GM18951 (cell line): ENCODE data around the gene CLCN6.

Source experiments
- POLR2A ChIP-seq: IDR thresholded peaks from 4 replicates; pipeline ENCODE4 v1.6.1; 2011; ENCODE audit warnings: mild to moderate bottlenecking; ENCODE audit not compliant: insufficient read length, insufficient read depth; ENCODE audit errors: extremely low read depth
- in situ Hi-C: fragments of 300-500 bp; cut with MboI; formaldehyde crosslinking; loops from one replicate; pipeline ENCODE4 v1.12.0; 2022; ENCODE audit warnings: low sequenced_read_pairs, mixed read lengths, inconsistent platforms; ENCODE audit not compliant: unreplicated experiment

Gene CLCN6

GRCh38 chr1:11805422-11806306 is at the start of gene CLCN6, which contains the start of gene MTHFR:
CLCN6 (plus strand) TSS chr1:11806191; CDS start chr1:11806263, 72 bp downstream.
MTHFR (minus strand) TSS chr1:11805964; CDS start chr1:11803116, 2,848 bp downstream.
- TF ChIP-seq POLR2A: peak; percentile 91
- in situ Hi-C loops: no loop called here

- in situ Hi-C loops: no loop called here
- no peak for TF ChIP-seq POLR2A
Measured at GRCh38 chr1:11757047-11757446, 48.9 kb upstream of the CLCN6 start.

GRCh38 chr1:11759791-11760190 is 46.2 kb upstream of the CLCN6 start:
- in situ Hi-C loops: no loop called here

GRCh38 chr1:11761285-11761684 is 44.7 kb upstream of the CLCN6 start:
- TF ChIP-seq POLR2A: no peak
- in situ Hi-C loops: no loop called here

More at GRCh38 chr1:11759791-11760190, 46.2 kb upstream of the CLCN6 start:
- no peak for TF ChIP-seq POLR2A

- in situ Hi-C loops: no loop called here
- TF ChIP-seq POLR2A: no peak
Measured at GRCh38 chr1:11761988-11762406, 44.0 kb upstream of the CLCN6 start, which contains the start of gene C1orf167. C1orf167 (plus strand) TSS chr1:11762193; CDS start chr1:11764401, 2,208 bp downstream.

- in situ Hi-C loops: no loop called here
- TF ChIP-seq POLR2A: no peak
Measured at GRCh38 chr1:11764115-11764514, 41.9 kb upstream of the CLCN6 start.

- in situ Hi-C loops: no loop called here
- no peak for TF ChIP-seq POLR2A
Measured at GRCh38 chr1:11764519-11764918, 41.5 kb upstream of the CLCN6 start.

- no peak for TF ChIP-seq POLR2A
- in situ Hi-C loops: no loop called here
Measured at GRCh38 chr1:11765661-11766428, 40.1 kb upstream of the CLCN6 start.

- TF ChIP-seq POLR2A: no peak
- in situ Hi-C loops: no loop called here
Measured at GRCh38 chr1:11766429-11766776, 39.6 kb upstream of the CLCN6 start.

GRCh38 chr1:11767922-11768704 is 37.9 kb upstream of the CLCN6 start:
- in situ Hi-C loops: no loop called here
- TF ChIP-seq POLR2A: no peak

GRCh38 chr1:11768821-11769220 is 37.2 kb upstream of the CLCN6 start:
- no peak for TF ChIP-seq POLR2A
- in situ Hi-C loops: no loop called here

GRCh38 chr1:11769274-11769673 is 36.7 kb upstream of the CLCN6 start:
- in situ Hi-C loops: no loop called here
- TF ChIP-seq POLR2A: no peak

GRCh38 chr1:11770011-11770410 is 36.0 kb upstream of the CLCN6 start:
- no peak for TF ChIP-seq POLR2A
- in situ Hi-C loops: no loop called here

- in situ Hi-C loops: no loop called here
- TF ChIP-seq POLR2A: no peak
Measured at GRCh38 chr1:11771481-11772043, 34.4 kb upstream of the CLCN6 start.
